Epidermal melanocyte (primary cell): ENCODE measurements around the gene MBNL1.
"Not testable (repeated sequence)": the region's sequence is repeated elsewhere in the genome, so short reads cannot be mapped to it uniquely, and the experiment has no call there.

ENCODE experiments used
- DNase-seq: peaks from one replicate; pipeline ENCODE4 v3.0.0; 2011; ENCODE audit warnings: low spot score; ENCODE audit not compliant: insufficient read length

MBNL1 gene

DNA sequence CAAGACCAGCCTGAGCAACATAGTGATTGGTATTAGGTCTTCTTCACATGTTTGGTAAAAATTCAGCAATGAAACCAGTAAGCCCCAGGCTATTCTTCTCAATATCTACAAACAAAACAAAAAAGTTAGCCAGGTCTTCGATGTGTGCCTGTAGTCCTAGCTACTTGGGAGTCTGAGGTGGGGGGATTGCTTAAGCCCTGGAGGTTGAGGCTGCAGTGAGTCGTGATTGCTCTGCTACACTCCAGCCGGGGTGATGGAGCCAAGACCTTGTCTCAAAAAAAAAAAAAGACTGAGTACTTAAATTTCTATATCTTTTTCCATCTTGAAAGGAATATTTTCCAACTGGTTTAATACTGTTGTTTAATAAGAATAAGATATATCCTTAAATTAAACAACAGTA, 106.8 kb downstream of the MBNL1 start:
- DNase-seq, result no peak

DNA sequence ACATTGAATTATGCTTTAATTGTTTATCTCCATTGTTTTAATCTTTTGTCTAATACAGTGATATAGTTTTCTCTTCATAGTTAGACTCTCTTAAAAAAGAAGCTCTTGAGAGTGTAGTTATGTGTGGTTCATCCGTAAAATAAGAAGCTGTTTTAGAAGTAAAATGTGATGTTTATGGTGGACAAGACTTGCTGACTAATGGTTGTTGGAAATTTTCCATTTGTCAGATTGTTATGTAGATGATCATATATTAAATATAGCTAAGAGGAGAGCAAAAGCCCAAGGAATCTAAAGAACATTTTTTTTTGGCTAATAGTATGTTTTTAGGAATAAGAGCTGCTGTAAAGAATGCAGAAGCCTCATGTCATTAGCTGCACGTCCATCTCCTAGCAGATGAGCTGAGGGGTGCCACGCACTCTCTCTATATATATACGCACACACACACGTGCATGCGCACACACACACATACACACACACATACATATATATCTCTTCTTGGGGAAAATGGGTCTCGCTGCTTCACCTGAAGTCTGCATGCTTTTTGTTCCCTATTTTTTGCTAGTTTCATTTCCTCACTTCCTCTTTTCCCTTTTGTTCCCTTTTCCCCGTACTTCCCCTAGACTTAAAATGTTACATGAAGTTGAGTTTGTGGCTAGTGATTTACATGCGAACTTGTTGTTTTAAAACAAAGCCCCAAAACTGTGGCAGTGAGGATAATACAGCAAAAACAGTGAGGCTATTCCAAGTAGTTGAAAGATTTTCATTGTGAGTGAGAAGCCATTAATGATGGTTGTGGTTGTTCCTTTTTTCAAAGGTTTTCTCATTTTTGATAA, 107.8 kb downstream of the MBNL1 start:
- DNase-seq, result no peak

DNA sequence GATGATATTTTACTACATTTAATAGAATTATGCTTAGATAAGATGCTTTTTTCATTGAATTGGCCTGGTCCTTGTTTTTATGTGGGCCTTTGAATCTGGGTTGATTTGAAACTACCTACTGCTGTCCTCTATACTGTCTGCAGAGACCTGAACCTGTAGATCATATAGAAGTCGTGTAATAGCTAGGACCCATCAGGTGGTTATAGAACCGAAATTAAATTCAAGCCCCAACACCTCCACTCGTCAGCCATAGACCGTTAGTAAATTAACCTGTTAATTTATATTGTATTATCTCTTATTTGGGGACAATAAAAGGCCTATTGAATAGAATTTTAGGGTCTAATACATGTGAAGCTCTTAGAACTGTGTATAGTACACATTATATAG, 108.4 kb downstream of the MBNL1 start:
- DNase-seq, result no peak

DNA sequence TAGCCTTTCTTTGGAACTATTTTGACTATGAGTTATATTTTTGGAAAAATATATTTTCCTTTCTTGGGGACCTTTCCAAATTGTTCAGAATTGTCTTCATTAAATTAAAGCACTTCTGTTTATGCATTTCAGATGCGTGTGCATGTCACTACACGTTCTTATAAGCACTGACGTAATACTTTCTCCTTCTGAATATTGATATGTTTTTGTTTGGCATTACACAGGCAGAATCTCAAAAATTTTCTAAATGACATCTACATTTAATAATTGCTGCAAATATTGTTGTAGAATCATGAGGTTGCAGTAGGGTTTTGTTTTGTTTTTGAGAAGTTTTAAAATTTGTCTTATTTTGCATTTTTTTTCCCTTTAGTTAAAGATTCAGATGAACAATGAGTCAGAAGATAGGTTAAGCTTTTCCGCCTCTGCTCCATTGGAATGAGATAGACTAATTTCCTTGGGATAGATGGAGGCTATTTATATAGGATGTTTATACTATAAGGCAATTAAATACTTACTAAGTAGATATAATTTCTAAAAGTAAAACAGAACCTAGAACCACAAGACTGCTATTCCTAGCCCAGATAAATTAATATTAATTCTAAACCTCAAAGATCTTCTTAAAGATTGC, 110.8 kb downstream of the MBNL1 start:
- DNase-seq, result no peak

DNA sequence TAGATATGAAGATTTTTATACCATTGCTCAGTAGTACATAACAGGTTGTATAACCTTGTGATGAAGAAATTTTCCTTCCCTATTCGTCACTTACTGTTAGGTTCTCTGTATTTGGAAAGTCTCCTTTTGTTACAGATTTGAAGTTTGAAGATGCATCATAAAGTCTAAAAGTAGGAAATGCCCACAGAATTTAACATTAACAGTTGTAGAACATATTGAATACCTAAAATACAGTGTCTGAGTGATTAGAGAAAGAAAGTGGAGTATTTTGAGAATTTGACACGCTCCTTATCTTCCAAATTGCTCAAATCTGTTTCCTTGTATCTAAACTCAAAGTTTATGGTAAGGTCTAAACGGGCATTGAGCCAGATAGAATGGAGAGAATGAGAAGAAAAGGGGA, 111.3 kb downstream of the MBNL1 start:
- DNase-seq, result no peak

DNA sequence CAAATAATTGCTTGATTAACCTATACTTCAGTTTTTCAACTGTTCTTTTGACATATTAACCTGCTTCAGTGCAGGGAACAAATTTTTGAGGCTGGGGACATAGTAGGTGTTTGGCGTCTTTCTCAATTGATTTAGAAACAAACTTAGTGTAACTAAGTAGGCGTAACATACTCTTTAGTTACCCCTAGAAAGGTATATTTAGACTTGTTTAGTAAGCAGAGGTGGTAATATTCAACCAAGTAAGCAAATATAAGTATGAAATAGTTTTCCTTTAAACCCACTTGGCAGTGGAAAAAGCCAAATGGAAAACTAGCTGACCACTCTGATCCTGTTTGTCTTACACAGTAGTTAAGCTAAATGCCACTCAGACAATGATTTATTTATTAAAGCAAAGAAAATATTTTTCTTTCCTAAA, 113.2 kb downstream of the MBNL1 start:
- DNase-seq, result no peak

DNA sequence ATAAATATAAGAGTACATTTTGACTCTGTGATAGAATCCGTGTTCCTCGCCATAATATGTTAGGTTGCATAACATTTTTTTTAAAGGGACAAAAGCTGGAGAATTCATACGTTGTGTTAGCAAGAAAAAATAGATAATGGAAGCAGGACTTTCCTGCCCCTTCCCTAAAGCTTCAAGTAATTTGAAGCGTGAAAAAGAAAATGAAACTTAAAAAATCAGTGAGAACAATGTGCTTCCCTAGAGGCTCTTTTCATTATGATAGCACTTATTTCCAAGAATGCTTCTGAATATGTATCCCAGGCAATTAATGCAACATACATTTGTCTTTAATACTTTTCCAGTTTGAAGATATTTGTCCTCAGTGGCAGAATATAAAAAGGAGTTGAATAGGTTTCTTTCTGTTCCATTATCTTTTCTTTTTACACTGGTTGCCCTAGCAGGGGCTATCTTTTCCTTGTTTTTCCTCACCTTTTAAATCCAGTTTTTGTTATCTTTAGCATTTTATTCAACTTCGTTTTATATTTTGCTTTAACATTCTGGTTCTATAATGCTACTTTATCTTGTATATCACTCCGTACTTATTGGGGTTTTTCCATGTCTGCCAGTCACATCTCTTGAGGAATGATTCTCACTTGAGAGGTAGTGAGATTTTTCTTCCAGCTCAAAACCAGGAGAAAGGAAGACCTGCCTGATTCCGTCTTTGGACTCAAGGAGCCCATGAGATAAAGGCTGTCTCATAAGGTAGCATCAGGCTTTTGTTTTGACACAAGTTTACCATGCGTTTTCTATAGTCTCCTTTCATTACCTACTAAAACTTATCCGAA, 113.8 kb downstream of the MBNL1 start:
- no peak for DNase-seq

DNA sequence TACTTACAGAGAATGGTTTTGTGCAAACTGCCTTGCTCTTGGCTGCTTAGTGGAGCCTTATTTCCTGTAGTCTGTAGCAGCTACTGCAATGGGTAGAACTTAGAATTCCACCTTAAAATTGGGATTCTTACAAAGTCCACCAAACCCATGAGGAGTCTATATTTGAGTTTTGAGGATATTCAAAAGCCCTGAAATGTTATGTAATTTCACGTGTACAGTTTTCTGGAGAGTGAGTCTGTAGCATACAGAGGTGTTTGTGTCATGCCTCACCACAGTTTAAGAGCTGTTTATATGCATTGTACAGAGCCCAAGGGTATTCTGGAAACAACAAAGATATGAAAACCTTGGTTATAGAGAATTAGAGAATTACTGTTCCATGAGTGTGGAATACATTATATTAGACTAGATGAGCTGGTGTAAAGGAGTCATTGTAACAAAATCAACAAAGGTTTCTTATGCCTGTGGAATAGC, 114.4 kb downstream of the MBNL1 start:
- no peak for DNase-seq

DNA sequence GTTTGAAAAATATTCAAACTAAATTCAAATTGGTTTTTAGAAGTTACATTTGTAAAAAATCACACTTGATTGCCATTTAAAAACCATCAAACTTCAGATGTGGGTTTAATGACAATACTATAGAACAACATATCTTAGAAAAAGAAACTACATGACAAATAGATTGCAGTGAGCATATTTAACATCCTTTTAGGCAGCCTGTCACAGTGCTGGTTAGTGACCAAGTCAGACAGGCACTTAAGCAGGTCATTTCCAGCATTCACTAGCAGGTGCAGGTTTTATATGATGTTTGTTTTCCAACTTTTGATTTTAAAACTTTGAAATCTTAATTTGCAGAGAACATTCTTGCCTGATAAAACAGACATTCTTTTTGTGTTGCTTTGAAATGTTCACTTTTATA, 115.7 kb downstream of the MBNL1 start:
- DNase-seq, result no peak

DNA sequence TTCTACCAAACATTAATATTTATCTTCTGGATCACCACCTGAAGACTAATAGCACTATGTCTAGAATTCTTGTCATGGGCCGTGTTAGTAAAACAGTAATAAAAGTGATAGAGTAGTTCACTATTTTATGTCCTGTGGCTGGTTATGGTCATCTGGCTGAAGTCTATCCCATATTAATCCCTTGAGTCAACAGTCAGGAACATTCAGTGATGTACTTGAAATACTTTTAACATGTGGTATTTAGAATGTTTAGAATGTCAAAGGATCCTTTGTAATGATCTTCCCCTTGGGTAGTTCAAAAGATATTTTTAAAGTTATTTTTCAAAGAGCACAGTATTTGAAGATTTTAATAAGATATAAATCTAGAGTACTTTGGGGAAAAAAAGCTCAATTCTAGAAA, 117.0 kb downstream of the MBNL1 start:
- DNase-seq, result peak; percentile 41

DNA sequence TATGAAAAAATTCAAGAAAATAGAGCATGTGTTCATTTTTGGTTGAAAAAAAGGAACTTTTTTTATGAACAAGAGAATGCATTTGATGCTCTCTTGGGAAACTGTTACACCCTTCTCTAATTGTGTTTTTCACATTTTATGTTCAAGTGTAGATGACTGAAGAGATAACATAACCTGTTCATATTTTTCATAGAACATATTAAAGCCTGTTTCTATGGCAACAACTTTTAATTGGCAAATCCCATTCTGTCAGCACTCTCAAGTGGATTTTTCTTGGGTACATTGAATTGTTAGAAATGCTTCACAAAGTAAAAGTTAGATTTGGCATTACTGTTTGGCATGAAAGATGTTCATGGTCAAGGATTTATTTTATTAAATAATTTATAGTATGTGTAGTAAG, 117.5 kb downstream of the MBNL1 start:
- DNase-seq, result no peak

DNA sequence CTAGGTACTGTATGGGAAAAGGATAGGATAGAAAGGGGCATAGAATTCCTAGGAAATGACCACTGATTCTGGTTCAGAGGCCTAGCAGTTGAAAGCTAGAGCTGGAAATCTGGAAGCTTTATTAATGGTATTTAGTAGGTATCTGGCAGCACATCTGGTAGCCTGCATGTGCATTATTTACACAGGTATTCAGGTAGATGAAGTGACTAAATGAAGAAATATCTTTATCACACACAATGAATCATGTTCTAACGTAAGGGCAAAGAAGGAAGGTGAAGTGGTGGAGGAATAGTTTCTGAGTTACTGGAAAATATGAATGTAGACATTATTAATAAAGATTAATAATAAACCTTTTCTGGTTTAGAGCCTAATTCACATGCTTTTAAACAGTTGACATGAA, 119.9 kb downstream of the MBNL1 start:
- DNase-seq, result no peak

DNA sequence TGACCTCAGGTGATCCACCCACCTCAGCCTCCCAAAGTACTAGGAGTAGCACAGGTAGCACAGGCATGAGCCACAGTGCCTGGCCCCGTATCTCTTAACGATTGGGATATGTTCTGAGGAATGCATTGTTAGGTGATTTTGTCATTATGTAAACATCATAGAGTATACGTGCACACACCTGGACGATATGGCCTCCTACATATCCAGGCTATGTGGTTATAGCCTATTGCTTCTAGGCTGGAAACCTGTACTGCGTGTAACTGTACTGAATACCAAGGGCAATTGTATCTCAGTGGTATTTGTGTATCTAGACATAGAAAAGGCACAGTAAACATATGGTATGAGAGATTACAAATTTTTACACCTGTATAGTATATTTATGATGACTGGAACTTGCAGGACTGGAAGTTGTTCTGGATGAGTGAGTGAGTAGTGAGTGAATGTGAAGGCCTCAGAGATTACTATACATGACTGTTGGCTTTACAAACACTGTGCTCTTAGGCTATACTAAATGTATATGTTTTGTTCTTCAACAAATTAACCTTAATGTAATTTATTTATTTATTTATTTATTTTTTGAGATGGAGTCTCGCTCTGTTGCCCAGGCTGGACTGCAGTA, 120.7 kb downstream of the MBNL1 start:
- DNase-seq, result no peak

DNA sequence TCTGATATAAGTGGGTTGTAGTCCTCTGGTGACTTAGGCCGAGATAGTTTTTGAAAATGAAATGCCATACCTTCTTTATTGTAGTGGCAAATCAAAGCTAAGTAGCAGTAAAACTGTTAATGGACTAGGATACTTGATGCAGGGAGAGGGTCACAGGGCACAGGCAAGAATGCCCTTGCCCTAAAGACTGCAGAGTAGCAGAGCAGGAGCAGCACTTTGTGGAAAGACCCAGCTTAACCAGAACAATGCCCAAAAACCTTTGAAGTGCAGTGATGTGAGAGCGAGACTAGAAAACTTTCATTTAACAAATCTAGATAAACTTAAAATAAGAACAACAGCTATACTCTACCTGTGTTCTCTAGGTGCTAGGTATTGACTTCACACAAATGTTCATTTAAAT, 121.9 kb downstream of the MBNL1 start:
- DNase-seq, result no peak

DNA sequence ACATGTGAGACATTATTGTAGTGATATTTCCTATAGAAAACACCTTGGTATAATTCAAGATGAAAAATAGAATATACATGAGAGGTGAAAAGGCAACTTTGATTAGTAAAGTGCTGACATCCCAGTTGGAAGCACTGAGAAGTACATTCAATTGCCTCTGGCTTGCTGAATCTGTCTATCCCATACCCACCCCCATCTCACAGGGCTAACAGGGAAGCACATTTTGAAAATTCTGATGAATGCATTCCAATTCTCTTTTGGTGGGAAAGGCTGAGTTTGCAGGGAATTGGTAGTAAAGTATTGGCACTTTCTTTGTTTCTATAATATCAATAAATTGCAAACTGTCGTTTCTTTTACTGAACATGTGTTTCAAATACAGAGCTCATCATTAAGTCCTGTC, 122.9 kb downstream of the MBNL1 start:
- DNase-seq, result no peak

DNA sequence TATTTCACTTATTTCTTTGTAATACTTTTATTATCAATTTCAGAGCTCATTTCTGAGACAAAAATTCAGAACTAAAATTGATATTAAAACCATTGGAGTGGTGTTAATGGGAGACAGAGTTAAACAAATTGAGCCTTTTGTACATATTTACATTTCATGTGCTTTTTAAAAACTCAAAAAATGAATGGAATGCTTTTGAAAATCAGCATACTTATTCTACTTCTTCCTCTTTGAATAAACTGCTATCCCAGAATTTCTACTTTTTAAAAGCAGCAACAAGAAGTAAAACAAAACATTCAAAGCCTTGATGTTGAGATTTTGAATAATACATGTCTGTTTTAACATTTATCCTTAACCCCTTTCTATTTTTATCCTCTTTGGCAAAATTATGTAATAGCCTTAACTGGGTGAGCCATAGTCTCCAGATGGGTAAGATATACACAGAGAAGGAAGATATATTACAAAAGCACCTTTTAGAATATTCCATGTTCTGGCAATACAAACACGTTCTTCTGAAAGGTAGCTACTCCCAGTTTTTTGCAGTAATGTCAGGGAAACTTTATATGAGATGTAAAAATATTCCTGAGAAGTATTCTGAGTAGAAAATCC, 123.6 kb downstream of the MBNL1 start:
- no peak for DNase-seq

DNA sequence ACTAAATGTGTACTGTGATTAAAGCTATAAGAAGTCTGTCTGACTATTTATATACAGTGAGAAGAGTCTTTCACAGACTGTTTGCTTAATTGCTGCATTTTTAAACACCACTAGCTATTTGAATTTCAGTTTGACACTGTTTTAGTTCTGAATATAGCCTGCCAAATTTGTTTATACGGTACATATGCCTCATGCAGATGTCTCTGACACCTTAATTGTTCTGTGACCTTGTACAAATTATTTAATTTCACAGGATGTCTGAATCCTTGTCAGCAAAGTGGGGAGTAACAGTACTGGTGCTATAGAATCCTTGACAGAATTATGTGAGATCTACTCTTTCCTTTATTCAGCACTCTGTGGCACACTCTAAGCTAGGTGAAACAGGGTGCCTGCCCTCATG, 125.5 kb downstream of the MBNL1 start:
- no peak for DNase-seq

DNA sequence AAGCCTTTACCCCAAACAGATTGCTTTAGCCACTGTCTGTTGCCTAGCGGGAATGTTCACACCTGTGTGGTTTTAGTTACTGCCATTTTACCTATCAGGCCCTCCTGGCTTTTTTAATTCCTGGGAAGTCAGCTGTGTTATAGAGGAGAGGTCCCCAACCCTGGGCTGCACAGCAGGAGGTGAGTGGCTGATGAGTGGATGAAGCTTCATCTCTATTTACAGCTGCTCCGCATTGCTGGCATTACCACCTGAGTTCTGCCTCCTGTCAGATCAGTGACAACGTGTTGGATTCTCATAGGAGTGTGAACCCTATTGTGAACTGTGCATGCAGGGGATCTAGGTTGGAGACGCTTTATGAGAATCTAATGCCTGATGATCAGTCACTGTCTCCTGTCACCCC, 127.0 kb downstream of the MBNL1 start:
- no peak for DNase-seq

DNA sequence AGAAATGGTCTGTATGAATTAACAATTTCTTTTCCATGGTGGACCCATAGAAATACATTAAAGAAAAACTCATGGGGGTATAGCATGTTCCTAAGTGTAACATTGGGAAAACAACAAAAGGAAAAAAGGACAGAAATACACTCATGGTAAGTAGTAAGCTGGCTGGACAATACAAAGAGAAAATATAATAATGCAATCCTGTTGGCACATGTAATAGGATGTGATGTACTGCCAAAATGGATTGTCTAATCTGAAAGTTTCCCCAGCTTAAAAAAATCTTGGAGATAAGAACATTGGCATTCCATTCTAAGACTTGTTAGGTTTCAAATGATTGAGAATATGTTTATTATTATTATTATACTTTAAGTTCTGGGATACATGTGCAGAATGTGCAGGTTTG, 128.1 kb downstream of the MBNL1 start:
- no peak for DNase-seq

DNA sequence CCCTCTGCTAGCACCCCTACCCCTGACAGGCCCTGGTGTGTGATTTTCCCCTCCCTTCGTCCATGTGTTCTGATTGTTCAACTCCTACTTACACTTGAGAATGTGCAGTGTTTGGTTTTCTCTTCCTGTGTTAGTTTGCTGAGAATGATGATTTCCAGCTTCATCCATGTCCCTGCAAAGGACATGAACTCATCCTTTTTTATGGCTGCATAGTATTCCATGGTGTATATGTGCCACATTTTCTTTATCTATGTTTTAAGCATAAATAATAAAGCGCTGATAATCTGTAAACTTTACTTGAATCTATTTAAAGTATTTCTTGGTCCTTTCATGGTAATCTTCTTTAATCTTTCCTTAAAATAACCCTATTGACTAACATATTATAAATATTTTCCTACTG, 128.6 kb downstream of the MBNL1 start:
- not testable (repeated sequence) for DNase-seq

DNA sequence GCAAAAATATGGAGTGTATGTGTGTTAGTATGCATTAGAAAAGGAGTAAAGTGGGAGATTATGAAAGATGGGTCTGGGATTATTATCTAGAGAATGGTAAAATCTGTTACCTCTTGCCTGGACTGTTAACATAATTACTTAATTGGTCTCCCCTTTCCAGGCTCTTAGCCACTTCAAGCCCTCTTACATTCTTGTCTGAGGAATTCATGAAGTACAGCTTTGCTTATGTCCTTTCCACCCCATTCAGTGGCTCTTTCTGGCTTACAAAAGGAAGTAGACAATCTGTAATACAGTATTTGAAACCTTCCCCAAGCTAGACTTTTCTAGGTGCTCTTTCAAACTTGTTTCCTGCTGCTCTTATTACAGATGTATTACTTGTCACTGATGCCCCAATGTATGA, 129.8 kb downstream of the MBNL1 start:
- no peak for DNase-seq
